Measurements from ENCODE around the gene PSPH. TPM values are rescaled to one million over a fixed set of nuclear protein-coding genes. Genes with fewer than 3 reads are reported as not detected.
"Not testable (repeated sequence)": the region's sequence is repeated elsewhere in the genome, so short reads cannot be mapped to it uniquely, and the experiment has no call there.

PSPH gene
- total and polyA plus RNA-seq, 2 donors (not counting 1 experiment from before 2014, with no cell fraction given) = 2.0 to 6.2 TPM

DNA sequence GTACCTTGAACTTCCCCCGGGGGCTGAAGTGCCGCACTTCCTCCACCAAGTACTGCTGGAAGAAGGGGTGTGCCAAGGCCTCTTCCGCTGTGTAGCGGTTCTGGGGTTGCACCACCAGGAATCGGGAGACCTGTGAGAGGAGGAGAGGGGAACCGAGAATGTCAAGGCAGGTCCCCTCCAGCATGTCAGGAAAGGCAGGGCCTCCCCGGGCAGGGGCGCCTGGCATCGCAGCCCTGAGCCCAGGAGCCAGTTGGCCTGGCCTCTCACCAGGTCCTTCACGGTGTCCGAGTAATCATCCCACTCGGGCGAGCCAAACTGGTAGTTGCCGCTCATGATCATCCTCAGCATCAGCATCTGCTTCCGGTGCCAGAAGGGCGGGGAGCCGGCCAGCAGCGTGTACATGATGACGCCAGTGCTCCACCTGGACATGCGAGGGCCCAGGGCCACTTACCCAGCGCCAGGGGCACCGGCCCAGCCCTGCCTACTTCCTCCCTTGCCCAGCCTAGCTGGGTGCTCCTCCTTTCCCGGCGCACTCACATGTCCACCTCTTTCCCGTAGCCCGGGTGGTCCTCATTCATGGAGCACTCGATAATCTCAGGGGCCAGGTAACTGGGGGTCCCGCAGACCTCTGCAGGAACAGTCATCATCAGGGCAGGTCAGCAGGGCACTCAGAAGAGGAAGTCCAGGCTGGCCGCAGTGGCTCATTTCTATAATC lies 30.5 kb upstream of the PSPH start:
- Mint-ChIP-seq H3K4me1 (no peaks in the 10 kb centered on the region), H3K9me3 (ENCODE audit: insufficient read depth) (no peaks in the 10 kb centered on the region), H3K4me3 (no peak overlapping the region), H3K27ac (no peak overlapping the region), H3K27me3 (no peaks in the 10 kb centered on the region)
- Histone ChIP-seq H3K9ac (ENCODE audit: low read length) (no peak overlapping the region), H2AFZ (ENCODE audit: insufficient read depth, low read depth, low read length, poor library complexity, severe bottlenecking) (no peak overlapping the region), H3K27me3 (replicated peaks in 1 of 4; ENCODE audit: control extremely low read depth in 1 of 4, control insufficient read depth in 3 of 4, insufficient read depth in 4 of 4, low read length in 3 of 4) (no peaks in the 10 kb centered on the region), H3K4me2 (replicated peaks; ENCODE audit: low read depth, low read length, poor library complexity, severe bottlenecking) (no peak overlapping the region), H3K27ac (ENCODE audit: low read length in 2 of 2) (no peak overlapping the region), H3K4me1 (ENCODE audit: control insufficient read depth in 2 of 2, insufficient read depth in 2 of 2, low read length in 2 of 2) (no peaks in the 10 kb centered on the region), H4K20me1 (ENCODE audit: control insufficient read depth, insufficient read depth, low read length, poor library complexity, severe bottlenecking) (no peaks in the 10 kb centered on the region), H3K36me3 (replicated peaks in 1 of 2; ENCODE audit: control extremely low read depth in 1 of 2, control insufficient read depth in 1 of 2, extremely low read depth in 1 of 2, insufficient read depth in 2 of 2, low read length in 1 of 2) (peaks cover 0 to 39% of the 10 kb centered on the region in 2 experiments), H3K9me3 (ENCODE audit: control extremely low read depth in 1 of 3, control insufficient read depth in 2 of 3, insufficient read depth in 1 of 3, low read length in 2 of 3) (no peaks in the 10 kb centered on the region), H3K79me2 (ENCODE audit: control insufficient read depth, insufficient read depth, low read length) (no peaks in the 10 kb centered on the region), H3K4me3 (ENCODE audit: control extremely low read depth in 1 of 5, extremely low read depth in 1 of 5, insufficient read depth in 1 of 5, low read depth in 2 of 5, low read length in 4 of 5) (no peak overlapping the region)
- ChIA-PET POLR2A (no interaction called here), CTCF (interaction anchor here (0.6 kb wide), 1 partner anchor 684 kb away, joined by 3 read pairs; no protein-coding TSS in a partner anchor)
- intact Hi-C loops (cut with micrococcal nuclease) = no loop called here
- WGBS (ENCODE audit: insufficient coverage) = 98% methylated on average over 28 of the region's 29 CpGs
- TF ChIP-seq EZH2 (IDR thresholded peaks at IDR 0.05; ENCODE audit: borderline replicate concordance, insufficient read depth, low read depth, low read length, poor library complexity, severe bottlenecking) = no peak
- TF ChIP-seq, protein P1, sequence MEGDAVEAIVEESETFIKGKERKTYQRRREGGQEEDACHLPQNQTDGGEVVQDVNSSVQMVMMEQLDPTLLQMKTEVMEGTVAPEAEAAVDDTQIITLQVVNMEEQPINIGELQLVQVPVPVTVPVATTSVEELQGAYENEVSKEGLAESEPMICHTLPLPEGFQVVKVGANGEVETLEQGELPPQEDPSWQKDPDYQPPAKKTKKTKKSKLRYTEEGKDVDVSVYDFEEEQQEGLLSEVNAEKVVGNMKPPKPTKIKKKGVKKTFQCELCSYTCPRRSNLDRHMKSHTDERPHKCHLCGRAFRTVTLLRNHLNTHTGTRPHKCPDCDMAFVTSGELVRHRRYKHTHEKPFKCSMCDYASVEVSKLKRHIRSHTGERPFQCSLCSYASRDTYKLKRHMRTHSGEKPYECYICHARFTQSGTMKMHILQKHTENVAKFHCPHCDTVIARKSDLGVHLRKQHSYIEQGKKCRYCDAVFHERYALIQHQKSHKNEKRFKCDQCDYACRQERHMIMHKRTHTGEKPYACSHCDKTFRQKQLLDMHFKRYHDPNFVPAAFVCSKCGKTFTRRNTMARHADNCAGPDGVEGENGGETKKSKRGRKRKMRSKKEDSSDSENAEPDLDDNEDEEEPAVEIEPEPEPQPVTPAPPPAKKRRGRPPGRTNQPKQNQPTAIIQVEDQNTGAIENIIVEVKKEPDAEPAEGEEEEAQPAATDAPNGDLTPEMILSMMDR (IDR thresholded peaks at IDR 0.05) = no peak
- ATAC-seq (ENCODE audit: low read depth) (no peak), DNase-seq (no peak)

DNA sequence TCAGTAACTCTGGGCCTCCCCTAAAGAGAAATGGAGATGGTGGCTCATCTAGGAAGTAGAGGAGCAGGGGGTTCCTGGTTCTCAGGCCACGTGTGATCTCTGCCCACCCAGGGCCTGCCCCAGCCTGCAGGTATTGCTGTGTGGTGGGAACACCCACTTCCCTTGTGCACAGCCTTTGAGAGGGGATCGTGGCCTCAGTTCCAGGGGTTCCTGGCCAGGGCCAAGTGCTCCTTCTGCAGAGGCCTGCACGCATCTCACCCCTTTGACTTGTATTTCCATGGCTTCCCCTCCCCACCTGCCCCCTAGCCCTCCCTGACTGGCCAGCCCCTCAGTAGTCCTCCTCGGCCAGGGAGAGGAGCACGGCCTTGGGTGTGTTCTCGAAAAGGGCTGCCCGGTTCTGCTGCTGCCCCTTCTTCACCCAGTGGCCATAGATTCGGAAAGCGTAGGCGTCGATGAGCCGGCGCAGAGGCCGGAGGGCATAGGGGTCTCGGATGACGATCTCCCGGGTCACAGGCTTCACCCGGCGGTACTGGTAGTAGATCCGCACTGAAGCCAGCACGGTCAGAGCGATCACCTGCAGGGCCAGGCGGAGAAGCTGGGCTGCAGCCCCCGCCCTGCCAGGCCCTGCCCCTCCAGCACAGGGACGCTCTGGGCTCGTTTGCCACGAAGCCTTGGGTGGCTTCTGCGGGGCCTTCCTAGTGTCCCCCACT lies 29.6 kb upstream of the PSPH start:
- H3K27me3 Mint-ChIP-seq; POLR2A ChIA-PET; H3K4me1 Mint-ChIP-seq; ATAC-seq (ENCODE audit: low read depth); intact Hi-C loops (cut with micrococcal nuclease); H3K27me3 ChIP-seq (replicated peaks in 1 of 4; ENCODE audit: control extremely low read depth in 1 of 4, control insufficient read depth in 3 of 4, insufficient read depth in 4 of 4, low read length in 3 of 4); H3K4me1 ChIP-seq (ENCODE audit: control insufficient read depth in 2 of 2, insufficient read depth in 2 of 2, low read length in 2 of 2); H3K9ac ChIP-seq (ENCODE audit: low read length); H2AFZ ChIP-seq (ENCODE audit: insufficient read depth, low read depth, low read length, poor library complexity, severe bottlenecking); H3K79me2 ChIP-seq (ENCODE audit: control insufficient read depth, insufficient read depth, low read length); H4K20me1 ChIP-seq (ENCODE audit: control insufficient read depth, insufficient read depth, low read length, poor library complexity, severe bottlenecking); CTCF ChIA-PET; H3K27ac Mint-ChIP-seq; H3K9me3 ChIP-seq (ENCODE audit: control extremely low read depth in 1 of 3, control insufficient read depth in 2 of 3, insufficient read depth in 1 of 3, low read length in 2 of 3); H3K27ac ChIP-seq (ENCODE audit: low read length in 2 of 2); DNase-seq; H3K9me3 Mint-ChIP-seq (ENCODE audit: insufficient read depth); H3K4me2 ChIP-seq (replicated peaks; ENCODE audit: low read depth, low read length, poor library complexity, severe bottlenecking); H3K4me3 Mint-ChIP-seq; H3K4me3 ChIP-seq (ENCODE audit: control extremely low read depth in 1 of 5, extremely low read depth in 1 of 5, insufficient read depth in 1 of 5, low read depth in 2 of 5, low read length in 4 of 5): not testable (repeated sequence)
- WGBS (ENCODE audit: insufficient coverage) = 96% methylated on average over 26 of the region's 28 CpGs
- peaks cover 0 to 42% of the 10 kb centered on the region in 2 experiments for H3K36me3 ChIP-seq (replicated peaks in 1 of 2; ENCODE audit: control extremely low read depth in 1 of 2, control insufficient read depth in 1 of 2, extremely low read depth in 1 of 2, insufficient read depth in 2 of 2, low read length in 1 of 2)
